GM18858 (cell line): ENCODE results near the gene ANKS1A.
"Not testable (repeated sequence)": the region's sequence is repeated elsewhere in the genome, so short reads cannot be mapped to it uniquely, and the experiment has no call there.

Experiments used
- ATAC-seq: cut with Tn5 transposase; IDR thresholded peaks from one replicate; pipeline ENCODE4 v1.9.1; 2021; ENCODE audit not compliant: unreplicated experiment

Gene ANKS1A

DNA sequence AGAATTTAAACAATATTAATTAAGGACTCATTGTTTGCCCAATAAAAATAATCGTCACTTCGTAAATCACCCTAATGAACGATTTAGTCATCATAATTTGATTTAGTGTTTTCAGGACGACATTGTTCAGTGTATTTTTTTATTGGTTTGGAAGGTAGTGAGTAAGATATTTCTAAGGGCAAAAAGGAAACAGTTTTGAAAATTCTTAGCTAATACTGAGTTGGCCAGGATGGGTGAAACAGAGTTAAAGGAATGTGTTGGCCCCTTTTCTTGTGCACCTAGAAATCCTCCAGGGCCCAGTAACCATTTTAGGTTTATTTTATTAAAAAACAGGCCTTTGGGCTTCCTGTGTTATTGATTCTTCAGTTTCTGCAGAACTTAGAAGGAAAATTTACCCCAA lies 25.3 kb downstream of the ANKS1A start:
- no peak for ATAC-seq

DNA sequence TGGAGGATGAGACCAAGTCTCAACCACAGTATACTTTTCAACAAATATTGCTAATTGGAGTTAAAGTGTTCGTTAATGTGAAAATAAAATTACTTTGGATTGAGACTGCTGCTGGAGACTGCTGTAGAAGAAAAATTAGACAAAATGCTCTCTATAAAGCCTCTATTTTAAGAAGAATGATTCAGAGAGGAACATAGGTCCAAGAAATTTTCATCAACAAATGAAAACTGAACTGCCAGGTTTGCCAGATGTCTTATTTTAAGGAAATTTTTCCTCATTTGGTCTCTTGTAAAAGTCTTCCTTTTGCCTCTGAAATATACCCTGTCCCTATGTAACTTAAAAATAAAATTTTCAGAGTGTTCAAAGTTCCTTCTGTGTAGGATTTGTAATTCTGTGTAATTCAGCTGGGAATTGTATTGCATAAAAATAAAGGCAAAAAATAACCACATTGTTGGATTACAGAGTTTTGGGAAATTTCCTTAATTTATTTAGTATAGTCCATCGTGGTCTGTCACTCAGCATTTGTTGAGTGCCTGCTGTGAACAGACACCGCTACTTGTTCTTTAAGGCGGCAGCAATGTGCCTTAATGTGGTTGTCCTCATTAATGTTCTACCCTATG lies 27.4 kb downstream of the ANKS1A start:
- no peak for ATAC-seq

DNA sequence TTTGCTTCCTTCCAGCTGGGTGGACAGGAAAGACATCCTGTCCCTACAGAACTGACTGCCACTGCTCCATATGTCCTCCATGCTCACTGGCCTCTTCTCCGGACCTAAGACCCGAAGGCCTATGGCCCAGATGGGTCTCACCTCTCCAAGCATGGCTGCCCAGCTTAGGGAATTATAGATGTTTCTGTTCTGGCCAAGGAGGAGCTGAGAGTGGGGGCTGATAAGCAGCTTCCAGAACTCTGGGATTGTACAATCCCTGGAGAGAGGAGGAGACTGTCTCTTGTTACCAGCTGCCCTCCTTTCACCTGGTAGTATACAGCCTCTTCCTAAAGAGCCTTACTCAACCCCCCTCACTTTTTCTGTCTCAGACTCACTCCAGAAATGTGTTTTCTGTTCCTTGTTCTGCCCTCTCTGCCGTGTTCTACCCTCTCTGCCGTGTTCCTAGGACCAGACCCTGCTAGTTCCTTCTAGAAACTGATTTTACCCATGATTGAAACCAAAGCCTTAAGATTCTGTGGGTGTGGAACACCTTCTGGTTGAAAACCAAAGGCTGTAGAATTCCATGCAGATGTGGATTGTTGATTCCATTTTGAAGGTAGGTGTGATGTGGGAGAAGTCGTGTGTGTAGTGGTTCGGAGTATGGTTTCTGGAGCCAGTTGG lies 28.7 kb downstream of the ANKS1A start:
- ATAC-seq: no peak

GRCh38 chr6:34919651-34920050 lies 30.6 kb downstream of the ANKS1A start:
- no peak for ATAC-seq

DNA sequence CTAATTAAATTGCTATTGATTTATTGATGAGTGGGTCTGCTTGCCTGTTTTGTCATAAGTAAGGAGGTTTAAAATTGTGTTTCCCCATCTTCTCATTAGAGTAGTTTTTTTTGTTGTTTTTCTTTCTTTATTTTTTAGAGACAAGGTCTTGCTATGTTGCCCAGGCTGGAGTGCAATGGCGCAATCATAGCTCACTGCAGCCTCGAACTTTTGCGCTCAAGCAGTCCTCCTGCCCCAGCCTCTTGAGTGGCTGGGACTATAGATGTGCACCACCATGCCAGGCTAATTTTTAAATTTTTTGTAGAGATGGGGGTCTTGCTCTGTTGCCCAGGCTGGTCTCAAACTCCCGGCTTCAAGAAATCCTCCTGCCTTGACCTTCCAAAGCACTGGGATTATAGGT lies 31.0 kb downstream of the ANKS1A start:
- no peak for ATAC-seq

GRCh38 chr6:34922177-34922663 lies 33.2 kb downstream of the ANKS1A start:
- no peak for ATAC-seq

- ATAC-seq: no peak
Measured at GRCh38 chr6:34924831-34925625, 36.0 kb downstream of the ANKS1A start.

- no peak for ATAC-seq
Measured at GRCh38 chr6:34926655-34927054, 37.6 kb downstream of the ANKS1A start.

DNA sequence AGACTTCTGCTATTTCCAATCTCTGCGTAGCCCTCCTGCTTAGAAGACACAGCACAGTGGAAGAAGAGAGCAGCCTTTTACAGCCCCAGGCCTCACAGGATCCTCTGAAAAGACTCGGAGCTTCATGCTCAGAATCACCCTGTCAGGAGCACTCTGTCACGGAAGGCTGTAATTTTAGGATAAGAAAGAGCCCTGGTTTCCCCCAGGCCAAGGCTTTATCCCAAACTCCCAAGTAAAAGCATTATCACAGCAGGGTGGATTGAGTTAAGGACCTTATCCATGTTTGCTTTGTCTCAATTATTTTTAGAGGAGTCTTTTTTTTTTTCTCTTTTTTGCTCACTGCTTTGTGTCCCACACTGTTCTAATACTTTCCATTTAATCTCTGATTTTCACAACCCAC lies 39.2 kb downstream of the ANKS1A start:
- ATAC-seq: no peak

- no peak for ATAC-seq
Measured at GRCh38 chr6:34928695-34929094, 39.6 kb downstream of the ANKS1A start.

DNA sequence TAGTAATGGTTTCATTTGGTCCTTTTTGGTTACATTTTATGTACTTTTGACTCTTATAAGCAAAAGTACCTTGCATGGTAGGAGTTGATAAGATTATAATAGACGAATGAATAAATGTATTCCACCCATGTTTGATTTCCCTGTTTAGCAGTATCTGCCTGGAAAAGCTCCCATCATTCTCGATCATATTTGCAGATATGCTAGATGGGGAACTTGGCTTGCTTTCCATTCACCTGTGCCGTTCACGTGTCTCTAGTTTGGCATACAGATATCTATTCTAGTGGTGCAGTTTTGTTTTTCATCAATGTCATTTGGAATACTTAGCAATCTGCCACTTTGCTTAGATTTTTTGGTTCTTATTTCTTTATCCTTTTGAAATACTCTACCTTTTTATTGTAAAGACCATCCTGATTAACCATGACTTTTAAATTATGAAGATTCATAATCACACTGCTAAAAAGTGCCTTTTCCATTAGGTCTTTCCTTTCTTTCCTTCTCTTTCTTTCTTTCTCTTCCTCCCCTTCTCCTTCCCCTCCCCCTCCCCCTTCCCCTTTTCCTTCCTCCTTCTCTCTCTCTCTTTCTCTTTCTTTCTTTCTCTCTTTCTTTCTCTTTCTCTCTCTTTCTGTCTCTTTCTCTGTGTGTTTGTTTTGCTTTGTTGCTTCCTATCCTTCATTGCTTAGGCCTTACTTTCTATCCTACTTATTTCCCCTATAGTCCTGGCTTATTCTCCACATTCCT lies 40.4 kb downstream of the ANKS1A start:
- no peak for ATAC-seq

GRCh38 chr6:34930221-34930620 lies 41.2 kb downstream of the ANKS1A start:
- ATAC-seq: no peak

DNA sequence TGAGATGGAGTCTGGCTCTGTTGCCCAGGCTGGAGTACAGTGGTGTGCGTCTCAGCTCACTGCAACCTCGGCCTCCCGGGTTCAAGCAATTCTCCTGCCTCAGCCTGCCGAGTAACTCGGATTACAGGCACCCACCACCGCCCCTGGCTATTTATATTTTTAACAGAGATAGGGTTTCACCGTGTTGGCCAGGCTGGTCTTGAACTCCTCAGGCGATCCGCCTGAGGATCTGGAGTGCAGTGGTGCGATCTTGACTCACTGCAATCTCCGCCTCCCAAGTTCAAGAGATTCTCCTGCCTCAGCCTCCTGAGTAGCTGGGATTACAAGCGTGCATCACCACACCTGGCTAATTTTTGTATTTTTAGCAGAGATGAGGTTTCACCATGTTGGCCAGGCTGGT lies 43.1 kb downstream of the ANKS1A start:
- ATAC-seq: not testable (repeated sequence)

- no peak for ATAC-seq
Measured at GRCh38 chr6:34934516-34934915, 45.5 kb downstream of the ANKS1A start.

GRCh38 chr6:34938268-34938667 lies 49.2 kb downstream of the ANKS1A start:
- no peak for ATAC-seq

GRCh38 chr6:34940030-34940434 lies 51.0 kb downstream of the ANKS1A start:
- ATAC-seq: no peak

DNA sequence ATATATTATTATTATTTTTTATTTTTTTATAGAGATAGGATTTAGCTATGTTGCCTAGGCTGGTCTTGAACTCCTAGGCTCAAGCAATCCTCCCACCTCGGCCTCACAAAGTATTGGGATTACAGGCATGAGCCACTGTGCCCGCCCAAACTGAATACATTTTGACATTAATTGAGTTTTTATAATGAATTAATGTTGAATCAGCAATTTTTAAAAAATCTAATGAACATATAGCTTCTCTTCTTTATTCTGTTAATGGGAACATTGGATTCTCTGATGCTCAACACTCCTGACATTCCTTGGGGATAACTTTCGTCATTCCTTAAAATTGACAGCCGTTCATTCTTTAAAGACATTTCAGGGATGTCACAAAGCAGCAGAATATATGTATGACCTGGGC lies 52.4 kb downstream of the ANKS1A start:
- no peak for ATAC-seq

- no peak for ATAC-seq
Measured at GRCh38 chr6:34945317-34945716, 56.3 kb downstream of the ANKS1A start.

DNA sequence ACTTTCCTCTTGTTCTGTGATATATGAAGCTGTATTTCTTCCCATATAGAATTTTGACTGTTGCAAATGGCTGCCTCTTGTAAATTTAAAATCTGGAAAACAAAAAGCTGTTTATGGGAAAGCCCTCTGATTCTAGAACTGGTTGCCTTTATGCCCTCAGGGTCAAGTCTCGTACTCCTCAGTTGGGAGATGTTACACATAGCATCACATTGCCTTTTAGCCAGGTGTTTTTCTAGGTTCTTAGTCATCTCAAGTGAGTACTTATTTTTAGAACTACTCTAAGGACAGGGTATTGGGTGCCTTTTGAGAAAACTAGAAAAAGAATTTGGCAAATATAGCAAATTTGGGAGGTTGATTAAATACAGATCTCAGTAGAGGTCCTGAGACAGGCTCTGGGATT lies 58.5 kb downstream of the ANKS1A start:
- no peak for ATAC-seq

GRCh38 chr6:34949636-34950035 lies 60.6 kb downstream of the ANKS1A start:
- ATAC-seq: no peak

DNA sequence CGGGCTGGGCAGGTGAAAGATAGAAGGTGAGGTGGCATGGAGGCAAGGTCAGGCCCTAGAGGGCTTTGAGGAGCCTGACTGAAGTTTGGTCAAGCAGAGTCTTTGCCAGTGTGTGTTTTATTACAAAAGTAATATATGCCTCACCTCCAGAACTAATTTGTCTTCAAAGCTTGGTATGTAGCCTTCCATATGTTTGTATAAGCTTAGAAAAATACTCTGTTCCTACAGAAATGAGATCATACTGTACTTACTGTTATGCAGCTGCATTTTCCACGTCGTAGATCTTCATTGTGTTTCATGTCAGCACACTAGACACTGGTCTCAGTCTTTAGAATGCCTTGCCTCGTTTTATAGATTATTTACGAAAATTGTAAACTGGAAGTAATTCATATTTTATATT lies 61.8 kb downstream of the ANKS1A start:
- no peak for ATAC-seq
